ENCODE results near the gene MAEA. TPM values are rescaled to one million over a fixed set of nuclear protein-coding genes. Genes with fewer than 3 reads are reported as not detected.

Gene MAEA
- total RNA-seq, 1 donor from 2014 or later = 68.2 TPM

DNA sequence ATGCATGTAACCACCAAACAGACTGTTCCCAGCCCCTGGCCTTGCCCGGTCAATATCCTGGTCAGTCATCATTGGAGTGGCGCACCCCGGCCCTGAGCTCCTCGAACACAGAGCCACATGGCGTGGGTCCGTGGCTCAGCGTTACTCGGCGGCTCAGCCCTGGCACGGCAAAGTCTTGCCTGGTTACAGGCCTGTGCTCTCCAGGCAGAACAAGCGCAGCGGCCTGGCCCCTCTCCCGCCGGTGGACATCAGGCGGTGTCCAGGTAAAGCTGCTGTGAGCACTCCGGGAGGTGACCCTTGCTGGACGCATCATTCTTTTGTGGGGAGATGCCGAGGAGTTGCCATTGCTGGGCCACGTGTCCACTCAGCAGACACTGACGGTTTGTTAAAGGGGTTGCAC, 51.2 kb downstream of the MAEA start:
- H3K4me3 Mint-ChIP-seq (ENCODE audit: unreplicated experiment) = peak overlapping the region; percentile 70
- H3K9me3 Mint-ChIP-seq (ENCODE audit: unreplicated experiment) = no peaks in the 10 kb centered on the region
- H3K27ac Mint-ChIP-seq (ENCODE audit: unreplicated experiment) = no peak overlapping the region
- peaks cover 38% of the 10 kb centered on the region for H3K36me3 Mint-ChIP-seq (ENCODE audit: low read depth, unreplicated experiment)
- peaks cover 21% of the 10 kb centered on the region for H3K27me3 Mint-ChIP-seq (ENCODE audit: unreplicated experiment)
- DNase-seq (ENCODE audit: low spot score) = no peak
- TF ChIP-seq, protein P1, sequence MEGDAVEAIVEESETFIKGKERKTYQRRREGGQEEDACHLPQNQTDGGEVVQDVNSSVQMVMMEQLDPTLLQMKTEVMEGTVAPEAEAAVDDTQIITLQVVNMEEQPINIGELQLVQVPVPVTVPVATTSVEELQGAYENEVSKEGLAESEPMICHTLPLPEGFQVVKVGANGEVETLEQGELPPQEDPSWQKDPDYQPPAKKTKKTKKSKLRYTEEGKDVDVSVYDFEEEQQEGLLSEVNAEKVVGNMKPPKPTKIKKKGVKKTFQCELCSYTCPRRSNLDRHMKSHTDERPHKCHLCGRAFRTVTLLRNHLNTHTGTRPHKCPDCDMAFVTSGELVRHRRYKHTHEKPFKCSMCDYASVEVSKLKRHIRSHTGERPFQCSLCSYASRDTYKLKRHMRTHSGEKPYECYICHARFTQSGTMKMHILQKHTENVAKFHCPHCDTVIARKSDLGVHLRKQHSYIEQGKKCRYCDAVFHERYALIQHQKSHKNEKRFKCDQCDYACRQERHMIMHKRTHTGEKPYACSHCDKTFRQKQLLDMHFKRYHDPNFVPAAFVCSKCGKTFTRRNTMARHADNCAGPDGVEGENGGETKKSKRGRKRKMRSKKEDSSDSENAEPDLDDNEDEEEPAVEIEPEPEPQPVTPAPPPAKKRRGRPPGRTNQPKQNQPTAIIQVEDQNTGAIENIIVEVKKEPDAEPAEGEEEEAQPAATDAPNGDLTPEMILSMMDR (IDR thresholded peaks at IDR 0.05; ENCODE audit: unreplicated experiment) = no peak
- H3K4me1 Mint-ChIP-seq (ENCODE audit: unreplicated experiment) = peaks cover 13% of the 10 kb centered on the region

DNA sequence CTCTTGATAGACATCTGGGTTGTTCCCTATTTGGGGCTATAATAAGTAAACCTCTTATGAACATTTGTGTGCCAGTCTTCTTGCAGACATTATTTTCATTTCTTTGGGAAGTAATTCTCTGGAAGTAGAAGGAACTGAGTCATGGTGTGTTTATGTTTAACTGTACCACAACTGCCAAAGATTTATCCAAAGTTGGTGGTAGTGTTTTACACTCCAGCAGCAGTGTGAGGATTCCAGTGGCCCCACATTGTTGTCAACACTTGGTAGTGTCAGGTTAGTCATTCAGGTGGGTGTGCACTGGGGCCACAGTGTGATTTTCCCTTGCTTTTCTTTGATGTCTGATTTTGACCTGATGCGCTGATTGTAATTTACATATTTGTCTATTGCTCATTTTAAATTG, 52.3 kb downstream of the MAEA start:
- H3K36me3 Mint-ChIP-seq (ENCODE audit: low read depth, unreplicated experiment) = peaks cover 29% of the 10 kb centered on the region
- H3K4me3 Mint-ChIP-seq (ENCODE audit: unreplicated experiment) = peak overlapping the region; percentile 59
- H3K9me3 Mint-ChIP-seq (ENCODE audit: unreplicated experiment) = no peaks in the 10 kb centered on the region
- H3K27me3 Mint-ChIP-seq (ENCODE audit: unreplicated experiment) = peaks cover 14% of the 10 kb centered on the region
- no peak for DNase-seq (ENCODE audit: low spot score)
- H3K4me1 Mint-ChIP-seq (ENCODE audit: unreplicated experiment) = peaks cover 13% of the 10 kb centered on the region
- TF ChIP-seq, protein P1 (IDR thresholded peaks at IDR 0.05; ENCODE audit: unreplicated experiment) = no peak
- H3K27ac Mint-ChIP-seq (ENCODE audit: unreplicated experiment) = no peak overlapping the region

DNA sequence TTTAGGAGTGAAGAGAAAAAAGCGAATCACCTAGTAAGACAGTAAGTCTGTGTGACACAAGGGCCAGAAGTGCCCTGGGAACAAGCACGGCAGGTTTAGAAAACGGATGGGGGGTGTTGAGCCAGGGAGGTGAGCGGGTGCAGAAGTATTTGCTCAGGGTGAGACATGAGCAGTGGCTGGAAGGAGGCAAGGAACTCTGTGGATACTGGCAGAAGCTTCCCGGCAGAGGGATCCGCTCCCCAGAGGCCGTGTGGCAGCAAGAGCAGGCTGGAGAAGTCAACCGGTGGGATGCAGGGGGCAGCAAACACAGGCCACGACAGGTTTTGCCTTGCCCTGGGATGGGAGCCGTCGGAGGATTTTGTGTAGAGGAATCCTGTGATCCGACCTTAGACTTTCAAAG, 55.0 kb downstream of the MAEA start:
- no peak for DNase-seq (ENCODE audit: low spot score)
- H3K27me3 Mint-ChIP-seq (ENCODE audit: unreplicated experiment) = peaks cover 19% of the 10 kb centered on the region

DNA sequence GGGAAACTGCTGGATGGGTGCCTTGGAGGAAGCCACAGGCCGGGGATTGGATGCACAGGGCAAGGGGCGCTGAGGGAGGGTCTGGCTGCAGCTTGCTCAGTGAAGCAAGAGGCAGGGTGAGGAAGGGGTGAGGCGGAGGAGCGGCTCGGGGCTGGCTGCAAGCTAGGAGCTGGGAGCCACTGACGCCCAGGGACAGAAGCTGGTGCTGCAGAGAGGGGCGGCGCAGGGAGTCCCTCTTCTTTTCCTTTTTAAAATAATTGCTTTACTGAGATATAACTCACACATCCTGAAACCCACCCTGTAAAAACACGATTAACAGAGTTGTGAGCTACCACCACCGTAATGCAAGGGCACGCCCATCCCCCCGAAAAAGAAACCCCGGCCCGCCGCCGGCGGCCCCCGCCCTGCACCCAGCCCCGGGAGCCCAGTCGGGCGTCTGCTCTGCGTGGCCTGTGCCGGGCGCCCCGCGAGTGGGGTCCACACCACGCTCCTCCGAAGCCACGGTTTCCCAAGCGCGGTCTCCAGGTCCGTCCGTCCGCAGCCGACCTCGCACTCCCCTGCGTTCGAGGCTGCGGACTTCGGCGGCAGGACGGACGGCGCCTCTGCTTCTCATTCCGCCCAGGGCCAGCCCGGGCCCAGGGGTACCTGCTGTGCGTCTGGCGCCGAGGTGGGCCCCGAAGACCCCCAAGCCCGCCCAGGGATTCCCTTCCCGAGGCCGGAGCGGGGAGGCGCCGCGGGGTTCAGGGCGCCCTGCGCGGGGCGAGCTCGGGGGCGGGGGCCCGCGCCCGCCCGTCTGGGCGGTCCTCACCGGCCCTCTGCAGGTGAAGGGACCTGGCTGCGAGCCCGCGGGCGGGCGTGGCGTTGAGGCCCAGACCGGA, 56.5 kb downstream of the MAEA start:
- Mint-ChIP-seq H3K36me3 (ENCODE audit: low read depth, unreplicated experiment) (peaks cover 18% of the 10 kb centered on the region), H3K4me1 (ENCODE audit: unreplicated experiment) (peaks cover 20% of the 10 kb centered on the region)
- DNase-seq (ENCODE audit: low spot score) = peak; percentile 61

More for the DNA sequence above, 55.0 kb downstream of the MAEA start:
- peak overlapping the region; percentile 79 for H3K27ac Mint-ChIP-seq (ENCODE audit: unreplicated experiment)
- H3K9me3 Mint-ChIP-seq (ENCODE audit: unreplicated experiment) = no peaks in the 10 kb centered on the region
- peaks cover 20% of the 10 kb centered on the region for H3K36me3 Mint-ChIP-seq (ENCODE audit: low read depth, unreplicated experiment)
- TF ChIP-seq, protein P1 (IDR thresholded peaks at IDR 0.05; ENCODE audit: unreplicated experiment) = no peak
- H3K4me3 Mint-ChIP-seq (ENCODE audit: unreplicated experiment) = peak overlapping the region; percentile 85
- peaks cover 20% of the 10 kb centered on the region for H3K4me1 Mint-ChIP-seq (ENCODE audit: unreplicated experiment)

More for the DNA sequence above, 56.5 kb downstream of the MAEA start:
- Mint-ChIP-seq H3K27ac (ENCODE audit: unreplicated experiment) (peak overlapping the region; percentile 78), H3K27me3 (ENCODE audit: unreplicated experiment) (peaks cover 19% of the 10 kb centered on the region), H3K9me3 (ENCODE audit: unreplicated experiment) (no peaks in the 10 kb centered on the region), H3K4me3 (ENCODE audit: unreplicated experiment) (peak overlapping the region; percentile 95)
- TF ChIP-seq, protein P1 (IDR thresholded peaks at IDR 0.05; ENCODE audit: unreplicated experiment) = no peak
